GM19043 (cell line): Measurements from ENCODE around the gene TUBB4B.

Experiments
- ATAC-seq: cut with Tn5 transposase; IDR thresholded peaks from one replicate; pipeline ENCODE4 v1.9.1; 2021; ENCODE audit warnings: low read depth; ENCODE audit not compliant: unreplicated experiment

Gene TUBB4B

DNA sequence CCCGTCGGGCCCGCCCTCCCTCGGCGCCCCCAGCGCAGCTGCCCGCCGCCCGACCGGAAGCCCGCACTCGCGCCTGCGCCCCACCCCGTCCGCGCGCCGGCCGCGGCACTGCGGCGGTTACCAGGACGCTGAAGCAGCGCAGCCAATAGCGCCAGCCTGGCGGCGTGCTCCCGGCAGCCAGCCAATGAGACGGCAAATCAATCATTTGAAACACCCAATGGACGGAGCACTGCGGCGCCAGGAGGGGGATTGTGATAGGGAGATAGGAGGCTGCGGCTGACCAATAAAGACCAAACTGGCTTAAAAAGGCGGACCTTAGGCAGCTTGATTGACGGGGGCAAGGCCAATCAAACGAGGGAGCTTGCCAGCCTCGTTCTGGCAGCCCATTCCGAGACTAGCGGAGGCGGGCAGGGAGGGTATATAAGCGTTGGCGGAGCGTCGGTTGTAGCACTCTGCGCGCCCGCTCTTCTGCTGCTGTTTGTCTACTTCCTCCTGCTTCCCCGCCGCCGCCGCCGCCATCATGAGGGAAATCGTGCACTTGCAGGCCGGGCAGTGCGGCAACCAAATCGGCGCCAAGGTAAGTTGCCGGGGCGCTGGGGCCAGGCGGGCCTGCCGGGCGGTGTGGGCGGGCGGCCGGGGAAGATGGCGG is at the start of gene TUBB4B:
TUBB4B (plus strand) TSS at position 447 of the 649 bp plus-strand sequence; CDS start at position 521, 74 bp downstream.
- ATAC-seq = peak; percentile 76

DNA sequence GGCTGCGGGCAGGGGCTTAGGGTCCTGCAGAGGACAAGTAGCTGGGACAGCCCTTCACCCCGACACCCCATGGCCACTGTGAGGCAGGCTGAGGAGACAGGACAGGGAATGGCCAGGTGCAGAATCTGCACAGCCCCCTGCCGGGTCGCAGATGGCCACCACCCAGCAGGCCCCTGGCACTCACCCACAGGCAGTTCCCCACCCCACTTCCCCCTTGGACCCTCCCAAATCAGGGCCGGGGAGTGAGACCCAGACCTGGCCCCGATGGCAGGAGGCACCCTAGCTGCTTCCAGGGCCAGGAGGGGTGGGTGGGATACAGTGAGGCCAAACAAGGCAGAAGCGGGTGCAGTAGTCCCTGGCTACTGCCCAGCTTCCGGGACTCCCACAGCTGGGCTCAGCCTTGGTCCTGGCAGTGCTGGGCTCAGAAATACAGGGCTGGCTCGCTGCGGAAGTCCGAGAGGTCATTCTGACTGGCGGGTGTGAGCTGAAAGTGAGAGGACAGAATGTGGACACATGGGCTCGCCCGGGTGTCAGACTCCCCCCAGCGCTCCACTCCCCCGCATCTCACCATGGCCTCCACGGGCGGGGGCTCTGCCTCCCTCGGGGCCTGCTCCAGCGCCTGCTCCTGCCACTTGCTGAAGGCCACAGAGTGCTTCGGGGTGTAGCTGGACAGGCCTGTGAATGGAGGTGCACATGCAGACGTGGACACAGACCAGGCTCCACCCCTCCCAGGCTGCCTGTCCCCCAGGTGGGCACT is 49.2 kb upstream of the TUBB4B start:
- no peak for ATAC-seq

DNA sequence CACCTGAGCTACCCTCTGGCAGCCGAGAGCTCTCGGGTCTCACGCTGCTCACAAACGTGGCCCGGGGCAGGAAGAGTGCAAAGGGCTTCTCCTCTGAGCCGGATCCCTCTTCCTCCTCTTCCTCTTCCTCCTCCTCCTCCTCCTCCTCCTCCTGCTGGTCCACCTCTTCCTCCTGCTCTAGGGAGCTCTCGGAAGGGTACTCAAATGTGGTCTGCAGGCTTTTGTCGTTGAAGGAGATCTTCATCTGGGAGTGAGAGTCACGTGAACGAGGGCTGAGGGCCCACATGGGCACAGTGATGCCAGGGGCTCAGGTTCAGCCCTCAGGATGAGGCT is 48.7 kb upstream of the TUBB4B start:
- ATAC-seq = no peak

DNA sequence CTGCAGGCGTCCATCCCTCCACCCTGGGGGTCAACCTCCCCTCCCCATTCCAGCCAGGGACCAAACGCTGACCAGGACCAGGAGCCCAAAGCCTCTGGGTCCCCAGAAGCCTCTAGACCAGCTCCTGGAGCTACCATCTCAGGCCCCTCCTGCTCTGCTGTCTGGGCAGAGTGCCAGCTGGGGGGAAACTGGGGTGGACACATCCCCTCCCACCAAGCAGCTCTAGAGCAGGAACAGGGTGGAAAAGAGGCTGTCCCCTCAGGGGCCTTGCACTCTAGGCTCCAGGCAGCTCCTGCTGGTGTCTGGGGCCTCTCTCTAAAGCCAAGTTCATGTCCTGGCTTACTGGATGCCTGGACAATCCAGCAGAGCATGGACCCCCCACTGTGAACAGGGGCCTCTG is 48.2 kb upstream of the TUBB4B start:
- ATAC-seq = no peak

DNA sequence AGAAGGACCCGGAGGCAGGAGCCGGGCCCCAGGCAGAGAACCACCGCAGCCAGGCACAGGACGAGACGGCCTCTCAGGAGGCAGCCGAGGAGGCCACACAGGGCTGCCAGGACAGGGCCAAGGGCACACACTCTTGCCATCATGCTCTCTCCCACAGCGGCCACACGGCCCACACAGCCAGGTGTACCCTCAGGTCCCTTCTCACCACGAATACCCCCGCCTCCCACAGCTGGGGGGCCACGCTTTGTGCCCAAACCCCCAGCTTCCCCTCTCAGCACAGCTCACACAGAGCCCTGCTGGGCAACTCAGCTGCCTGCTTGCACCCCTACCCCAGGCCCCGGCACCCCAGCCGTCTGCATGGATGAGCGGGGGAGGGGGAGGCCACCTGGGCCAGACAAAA is 47.3 kb upstream of the TUBB4B start:
- no peak for ATAC-seq

DNA sequence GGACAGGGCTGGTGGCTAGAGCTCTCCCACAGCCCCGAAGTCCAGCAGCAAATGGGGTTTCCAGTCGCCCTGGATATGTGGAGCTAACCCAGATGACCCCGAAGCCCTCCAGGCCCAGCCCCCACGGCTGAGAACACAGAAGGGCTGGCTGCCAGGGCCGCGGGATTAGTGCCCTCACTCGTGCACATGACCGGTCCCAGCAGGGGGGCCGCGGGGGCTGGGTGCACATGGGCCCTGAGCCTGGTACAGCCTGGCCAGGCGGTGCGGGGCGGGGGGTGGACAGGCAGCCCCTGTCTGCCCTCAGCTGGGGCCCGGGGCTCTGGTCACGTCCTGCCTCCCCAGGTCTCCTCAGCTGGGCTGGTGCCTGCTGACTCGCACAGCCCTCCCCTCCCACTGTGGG is 46.7 kb upstream of the TUBB4B start:
- ATAC-seq = no peak

DNA sequence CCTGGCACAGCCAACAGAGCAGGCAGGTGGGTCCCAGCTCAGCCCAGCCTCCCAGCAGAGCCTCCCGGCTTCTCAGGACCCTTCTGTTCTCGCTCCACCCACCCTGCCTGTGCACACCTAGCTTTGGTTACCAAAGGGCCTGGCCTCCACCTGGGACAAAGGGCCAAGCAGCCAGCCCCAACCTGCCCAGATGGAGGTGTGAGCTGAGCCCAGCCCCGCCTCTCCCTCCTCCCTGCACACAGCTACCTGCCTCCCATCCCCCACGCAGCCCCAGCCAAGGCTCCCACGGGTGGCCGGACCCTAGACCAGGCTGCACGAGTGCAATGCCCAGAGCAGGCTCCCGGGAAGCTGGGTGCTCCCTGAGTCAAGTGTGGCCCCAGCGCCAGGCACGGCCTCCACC is 46.2 kb upstream of the TUBB4B start:
- ATAC-seq = no peak

DNA sequence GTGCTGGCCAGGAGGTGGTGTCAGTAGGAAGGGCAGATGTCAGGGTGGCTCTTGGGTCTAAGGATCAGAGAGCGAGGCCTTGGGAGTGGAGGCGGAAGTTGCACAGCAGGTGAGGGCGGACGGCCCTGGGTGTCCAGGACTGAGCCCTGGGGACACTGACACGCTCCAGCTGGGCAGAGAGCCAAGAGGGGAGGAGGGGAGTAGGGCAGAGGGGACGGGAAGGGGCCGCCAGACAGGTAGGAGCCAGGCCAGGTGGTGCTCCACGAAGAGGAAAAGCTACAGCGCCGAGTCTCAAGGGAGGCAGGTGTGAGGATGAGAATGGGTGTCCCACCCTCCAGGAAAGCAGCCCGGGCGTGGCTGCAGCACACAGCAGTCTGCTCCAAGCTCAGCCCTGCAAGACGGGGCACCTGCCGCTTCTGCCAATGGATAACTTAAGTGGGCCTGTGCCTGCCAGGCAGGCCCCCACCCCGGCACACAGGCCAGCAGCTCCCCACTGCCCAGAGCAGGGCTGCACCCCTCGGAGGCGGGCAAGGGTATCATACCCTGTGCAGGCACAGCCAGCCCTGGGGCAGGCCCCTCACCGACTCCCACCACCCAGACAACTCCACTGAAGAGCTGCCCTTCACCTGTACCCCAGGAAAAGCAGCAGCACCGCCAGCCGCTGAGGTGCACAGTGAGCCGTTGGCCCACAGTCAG is 45.4 kb upstream of the TUBB4B start:
- ATAC-seq = no peak

DNA sequence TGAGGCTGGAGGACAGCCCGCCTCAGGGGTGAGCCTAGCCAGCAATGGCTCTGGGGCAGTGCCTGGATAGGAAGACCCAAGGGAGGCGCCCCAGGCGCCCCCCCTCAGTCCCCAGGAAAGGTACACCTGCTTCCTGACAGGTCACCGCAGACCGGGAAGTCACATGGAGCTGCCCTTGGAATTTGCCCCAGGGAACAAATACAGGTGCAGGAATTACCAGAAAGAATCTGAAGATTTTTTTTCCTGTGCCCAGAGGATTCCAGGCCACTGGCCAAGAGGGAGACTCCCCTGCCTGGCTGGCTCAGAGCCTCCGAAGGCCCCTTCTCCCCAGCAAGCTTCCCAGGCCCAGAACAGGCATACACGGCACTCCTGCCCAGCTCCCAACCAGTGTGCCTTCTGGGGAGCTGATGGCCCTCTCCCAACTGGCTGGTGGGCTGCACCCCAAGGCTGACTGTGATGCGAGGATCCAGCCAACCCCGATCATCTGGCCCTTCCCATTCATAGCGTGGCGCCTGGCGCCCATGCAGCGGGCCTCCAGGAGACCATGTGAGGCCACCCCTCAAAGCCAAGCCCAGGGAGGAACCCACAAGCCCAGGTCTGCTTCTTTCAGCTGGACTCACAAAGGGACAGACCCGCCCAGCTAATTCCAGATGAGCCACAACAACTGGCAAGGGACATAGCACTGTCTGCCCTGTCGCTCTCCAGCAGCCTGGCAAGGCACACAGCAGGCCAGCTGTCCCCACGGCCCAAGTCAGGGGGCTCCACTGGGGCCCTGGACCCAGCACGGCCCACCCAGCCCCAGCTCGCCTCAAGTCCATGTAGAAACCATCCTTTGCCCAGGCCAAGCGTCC is 42.8 kb upstream of the TUBB4B start:
- ATAC-seq = no peak

DNA sequence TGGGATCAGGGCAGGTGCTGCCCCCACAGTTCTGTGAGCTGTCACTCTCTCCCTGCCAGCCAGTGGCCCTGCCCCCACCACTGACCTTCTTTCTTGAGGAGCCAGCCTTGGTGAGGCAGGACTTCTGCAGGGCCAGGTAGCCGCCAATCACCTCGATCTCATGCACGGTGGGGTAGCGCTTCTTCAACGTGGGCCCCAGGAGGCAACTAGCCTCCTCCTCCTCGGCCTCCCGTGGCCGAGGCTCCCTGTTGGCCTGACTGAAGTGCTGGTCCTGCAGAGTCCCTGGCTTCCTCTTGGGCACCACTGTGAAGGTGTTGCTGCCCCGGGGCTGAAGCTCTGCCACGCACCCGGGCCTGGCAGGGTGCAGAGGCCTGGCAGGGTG is 42.2 kb upstream of the TUBB4B start:
- no peak for ATAC-seq

DNA sequence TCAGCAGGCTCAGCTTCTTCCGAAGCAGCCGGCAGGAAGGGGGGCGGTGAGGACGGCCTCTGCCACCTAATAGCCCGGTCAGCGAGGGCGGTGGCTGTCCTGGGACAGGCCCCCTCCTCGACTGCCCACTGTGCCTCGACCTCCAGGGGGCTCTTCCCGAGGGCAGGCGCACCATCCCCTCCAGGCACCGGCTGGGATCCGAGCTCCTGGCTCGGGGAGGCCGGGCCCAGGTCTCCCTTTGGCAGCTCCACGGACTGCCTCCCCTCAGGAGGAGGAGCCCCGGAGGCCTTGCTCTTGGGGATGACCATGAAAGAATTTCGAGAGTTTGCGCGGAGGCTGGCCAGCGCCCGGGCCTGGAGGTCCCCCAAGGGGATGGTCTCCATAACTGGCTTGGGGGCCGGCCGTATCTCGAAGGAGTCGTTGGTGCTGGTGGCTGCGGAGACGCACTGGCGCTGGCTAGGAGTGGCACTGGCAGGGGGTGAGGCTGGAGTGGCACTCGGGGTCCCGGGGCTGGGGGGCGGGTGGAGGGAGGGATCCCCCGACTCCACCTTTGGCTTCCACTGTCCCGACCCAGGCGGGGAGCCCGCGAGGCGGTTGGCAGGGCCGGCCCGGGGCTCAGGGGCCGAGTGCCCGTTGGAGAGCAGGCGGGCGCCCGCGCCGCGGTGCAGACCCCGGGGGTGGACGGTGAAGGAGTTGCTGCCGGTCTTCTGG is 41.5 kb upstream of the TUBB4B start:
- no peak for ATAC-seq

DNA sequence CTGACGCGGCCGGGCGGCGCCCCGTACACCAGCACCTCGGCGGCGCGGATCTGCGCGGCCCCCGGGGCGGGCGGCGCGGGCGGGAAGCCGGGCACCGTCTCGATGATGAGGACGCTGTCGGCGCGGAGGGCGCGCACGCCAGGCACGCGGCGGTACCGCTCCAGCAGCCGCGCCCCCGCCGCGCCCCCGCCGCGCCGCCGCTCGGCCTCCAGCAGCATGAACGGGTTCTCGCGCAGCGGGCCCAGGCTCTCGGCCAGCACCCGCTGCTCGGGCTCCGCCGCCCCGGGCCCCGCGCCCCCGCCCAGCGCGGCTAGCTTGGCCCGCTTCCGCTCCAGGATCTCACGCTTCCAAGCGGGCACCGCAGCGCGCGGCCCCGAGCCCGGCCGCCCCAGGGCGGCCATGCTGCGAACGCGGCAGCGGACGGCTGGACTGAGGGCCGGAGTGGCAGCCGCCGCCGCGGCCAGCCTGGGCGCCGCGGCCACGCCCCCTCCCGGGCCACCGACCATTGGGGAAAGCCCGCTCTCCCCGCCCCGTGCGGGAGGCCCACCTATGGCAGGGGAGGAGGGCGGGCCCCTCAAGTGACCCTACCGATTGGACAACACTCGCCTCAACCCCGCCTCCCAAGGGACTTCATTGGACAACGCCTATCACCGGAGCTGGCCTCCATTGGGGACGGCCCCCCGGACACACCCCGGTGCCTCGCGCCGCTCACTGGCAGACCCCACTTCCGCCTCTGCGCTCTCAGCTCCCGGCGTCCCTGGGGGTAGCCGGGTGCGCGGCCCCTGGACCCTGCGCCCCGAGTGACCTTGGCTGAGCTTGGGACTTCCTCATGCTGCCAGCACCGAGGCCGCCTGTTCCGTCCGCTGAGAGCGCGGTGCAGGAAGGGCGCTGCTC is 40.5 kb upstream of the TUBB4B start, which contains the start of gene TPRN:
TPRN (minus strand) TSS at position 431 of the 894 bp plus-strand sequence; CDS start at position 401, 30 bp downstream.
- peak; percentile 88 for ATAC-seq

DNA sequence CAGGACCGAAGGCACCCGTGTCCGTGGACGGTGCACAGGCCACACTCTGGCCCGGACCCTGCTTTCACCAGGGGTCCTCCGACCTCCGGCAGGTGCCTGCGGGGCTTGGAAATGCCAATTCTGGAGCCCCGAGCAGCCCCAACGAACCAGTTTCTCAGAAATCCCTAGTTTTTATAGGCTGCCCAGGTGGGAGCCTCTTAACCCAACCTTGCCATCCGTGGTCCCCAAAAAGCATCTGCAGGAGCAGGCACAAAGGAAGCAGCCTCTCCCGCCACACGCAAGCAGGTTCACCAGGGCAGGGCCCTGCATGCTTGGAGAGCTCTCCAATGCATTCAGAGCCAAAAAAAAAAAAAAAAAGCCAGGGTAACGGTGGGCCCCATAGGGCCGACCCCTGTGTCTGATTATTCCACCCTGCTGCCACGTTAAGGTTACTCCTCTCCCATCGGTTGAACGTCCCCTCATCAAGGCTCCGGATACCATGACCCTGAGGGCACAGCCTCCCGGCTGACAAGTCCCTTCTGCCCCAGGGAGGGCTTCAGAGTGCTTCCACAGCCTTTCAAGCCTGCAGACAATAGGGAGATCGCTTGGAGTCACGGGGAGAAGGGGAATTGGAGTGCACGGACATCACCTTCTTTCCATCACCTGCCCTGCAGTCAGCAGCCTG is 39.8 kb upstream of the TUBB4B start:
- no peak for ATAC-seq

DNA sequence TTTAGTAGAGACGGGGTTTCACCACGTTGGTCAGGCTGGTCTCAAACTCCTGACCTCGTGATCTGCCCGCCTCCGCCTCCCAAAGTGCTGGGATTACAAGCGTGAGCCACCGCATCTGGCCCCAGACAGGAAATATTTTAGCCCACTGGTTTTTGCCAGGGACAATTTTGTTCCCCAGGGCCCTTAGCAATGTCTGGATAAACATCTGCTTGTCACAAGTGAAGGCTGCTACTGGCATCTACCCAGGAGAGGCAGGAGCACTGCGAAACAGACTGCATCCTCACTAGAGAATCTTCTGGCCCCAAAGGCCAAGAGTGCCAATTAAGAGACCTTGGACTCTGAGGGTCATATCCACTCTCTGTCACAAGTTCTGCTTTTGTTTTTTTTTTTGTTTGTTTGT is 38.1 kb upstream of the TUBB4B start:
- ATAC-seq = no peak

DNA sequence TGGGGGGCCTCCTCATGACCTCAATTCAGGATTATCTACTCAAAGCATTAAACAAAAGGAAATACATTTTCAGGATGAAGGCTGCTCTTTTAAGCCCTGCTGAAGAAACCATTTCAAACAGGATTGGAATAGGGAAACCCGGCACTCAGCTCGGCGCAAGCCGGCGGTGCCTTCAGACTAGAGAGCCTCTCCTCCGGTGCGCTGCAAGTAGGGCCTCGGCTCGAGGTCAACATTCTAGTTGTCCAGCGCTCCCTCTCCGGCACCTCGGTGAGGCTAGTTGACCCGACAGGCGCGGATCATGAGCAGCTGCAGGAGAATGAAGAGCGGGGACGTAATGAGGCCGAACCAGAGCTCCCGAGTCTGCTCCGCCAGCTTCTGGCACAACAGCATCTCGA is 36.4 kb upstream of the TUBB4B start:
- ATAC-seq = no peak

DNA sequence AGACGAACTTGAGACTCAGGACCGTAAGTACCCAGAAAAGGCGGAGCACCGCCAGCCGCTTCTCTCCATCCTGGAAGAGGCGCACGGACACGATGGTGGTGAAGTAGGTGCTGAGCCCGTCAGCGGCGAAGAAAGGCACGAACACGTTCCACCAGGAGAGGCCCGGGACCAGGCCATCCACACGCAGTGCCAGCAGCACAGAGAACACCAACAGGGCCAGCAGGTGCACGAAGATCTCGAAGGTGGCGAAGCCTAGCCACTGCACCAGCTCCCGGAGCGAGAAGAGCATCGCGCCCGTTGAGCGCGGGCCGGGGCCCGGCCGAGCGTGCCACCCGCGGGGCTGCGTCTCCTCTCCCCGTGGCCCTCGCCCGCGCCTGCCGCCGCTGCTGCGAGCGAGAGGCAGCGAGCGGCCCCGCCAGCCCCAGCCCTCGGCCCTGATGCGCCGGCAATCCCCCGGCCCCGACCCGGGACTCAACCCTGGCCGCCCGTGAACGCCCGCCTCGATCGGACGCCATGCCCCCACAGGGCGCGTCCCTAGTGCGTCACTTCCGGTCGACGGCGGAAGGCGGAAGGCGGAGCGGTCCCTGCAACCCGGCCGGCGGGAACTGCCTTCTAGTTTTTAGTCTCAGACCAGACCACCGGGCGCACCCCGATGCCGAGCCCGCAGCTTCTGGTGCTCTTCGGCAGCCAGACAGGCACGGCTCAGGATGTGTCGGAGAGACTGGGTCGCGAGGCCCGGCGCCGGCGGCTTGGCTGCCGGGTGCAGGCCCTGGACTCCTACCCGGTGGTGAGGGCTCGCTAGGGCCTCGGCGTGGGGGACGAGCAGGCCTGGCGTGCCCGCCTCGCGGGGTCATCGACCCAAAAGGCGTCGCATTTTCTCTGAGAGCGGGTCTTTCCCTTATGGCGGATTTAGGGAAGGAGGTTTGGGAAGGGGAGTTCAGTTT is 35.7 kb upstream of the TUBB4B start, which contains the start of the genes NDOR1 and TMEM203:
NDOR1 (plus strand) TSS at position 575 of the 944 bp plus-strand sequence; CDS start at position 653, 78 bp downstream.
TMEM203 (minus strand) TSS at position 523 of the 944 bp plus-strand sequence; CDS start at position 289, 234 bp downstream.
- ATAC-seq = no peak

DNA sequence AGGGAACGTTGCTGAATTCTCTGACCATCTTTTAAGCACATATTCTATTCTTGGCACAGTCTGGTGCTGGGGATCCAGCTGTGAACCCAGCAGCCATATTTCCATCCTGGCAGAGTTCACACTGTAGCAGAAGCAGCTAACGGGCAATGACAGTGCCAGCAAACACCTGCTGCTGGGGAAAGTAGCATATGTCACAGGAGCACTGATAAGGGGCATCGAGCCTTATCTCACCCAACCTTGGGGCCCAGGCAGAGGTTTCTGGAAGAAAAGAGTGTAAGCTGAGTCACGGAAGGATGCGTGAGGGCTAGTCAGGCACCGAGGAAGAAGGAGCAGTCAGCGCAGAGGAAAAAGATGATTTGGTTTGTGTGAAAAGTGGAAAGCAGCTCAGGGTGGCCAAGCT is 34.5 kb upstream of the TUBB4B start:
- no peak for ATAC-seq
